ENCODE results near the gene PHF20.
"Not testable (repeated sequence)": the region's sequence is repeated elsewhere in the genome, so short reads cannot be mapped to it uniquely, and the experiment has no call there.

PHF20 gene

DNA sequence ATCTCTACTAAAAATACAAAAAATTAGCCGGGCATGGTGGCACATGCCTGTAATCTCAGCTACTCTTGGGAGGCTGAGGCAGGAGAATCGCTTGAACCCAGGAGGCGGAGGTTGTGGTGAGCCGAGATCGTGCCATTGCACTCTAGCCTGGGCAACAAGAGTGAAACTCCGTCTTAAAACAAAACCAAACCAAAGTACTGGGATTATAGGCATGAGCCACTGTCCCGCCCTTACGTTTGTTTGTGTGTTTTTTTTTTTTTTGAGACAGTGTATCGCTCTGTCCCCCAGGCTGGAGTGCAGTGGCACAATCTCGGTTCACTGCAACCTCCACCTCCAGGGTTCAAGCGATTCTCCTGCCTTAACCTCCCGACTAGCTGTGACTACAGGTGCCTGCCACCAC is 12.0 kb downstream of the PHF20 start:
- not testable (repeated sequence) for DNase-seq

DNA sequence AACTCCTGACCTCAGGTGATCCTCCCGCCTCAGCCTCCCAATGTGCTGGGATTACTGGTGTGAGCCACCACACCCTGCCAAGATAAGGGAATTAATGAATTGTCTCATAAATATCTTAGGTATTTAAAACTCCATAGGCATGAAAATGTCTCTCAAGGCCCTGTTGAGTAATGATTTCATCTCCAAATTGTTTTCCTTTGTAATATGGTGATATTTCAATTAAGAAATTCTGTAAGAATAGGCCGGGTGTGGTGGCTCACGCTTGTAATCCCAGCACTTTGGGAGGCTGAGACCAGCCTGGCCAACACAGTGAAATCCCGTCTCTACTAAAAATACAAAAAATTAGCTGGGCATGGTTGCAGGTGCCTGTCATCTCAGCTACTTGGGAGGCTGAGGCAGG is 13.7 kb downstream of the PHF20 start:
- not testable (repeated sequence) for DNase-seq

DNA sequence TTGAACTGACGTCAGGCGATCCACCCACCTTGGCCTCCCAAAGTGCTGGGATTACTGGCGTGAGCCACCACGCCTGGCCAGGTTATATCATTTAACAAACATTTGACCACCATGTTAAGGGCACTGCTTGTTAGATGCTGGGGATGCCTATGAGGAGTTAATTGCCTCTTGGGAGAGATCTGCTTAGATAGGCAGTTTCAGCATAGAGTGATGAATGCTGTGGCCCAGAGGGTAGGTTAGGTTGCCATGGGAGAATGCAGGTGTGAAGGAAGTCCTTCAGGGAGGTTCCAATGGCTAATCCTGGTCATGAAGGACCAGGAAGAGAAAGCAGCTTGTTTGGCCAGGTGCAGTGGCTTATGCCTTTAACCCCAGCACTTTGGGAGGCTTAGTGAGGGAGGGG is 17.0 kb downstream of the PHF20 start:
- DNase-seq = no peak

DNA sequence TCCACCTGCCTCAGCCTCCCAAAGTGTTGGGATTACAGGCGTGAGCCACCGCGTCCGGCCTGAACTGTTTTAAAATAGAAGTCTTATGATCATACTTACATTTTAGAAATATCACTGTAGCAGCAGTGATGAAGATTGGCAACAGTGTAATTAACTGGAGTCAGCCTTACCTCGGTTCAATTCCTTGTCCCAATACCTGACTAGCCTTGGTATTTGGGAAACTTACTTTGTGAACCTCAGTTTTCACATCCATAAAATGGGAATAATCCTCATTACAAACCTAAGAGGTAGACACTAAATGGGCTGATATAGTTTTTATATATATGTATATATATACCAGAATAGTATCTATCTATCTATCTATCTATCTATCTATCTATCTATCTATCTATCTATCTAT is 19.3 kb downstream of the PHF20 start:
- no peak for DNase-seq

DNA sequence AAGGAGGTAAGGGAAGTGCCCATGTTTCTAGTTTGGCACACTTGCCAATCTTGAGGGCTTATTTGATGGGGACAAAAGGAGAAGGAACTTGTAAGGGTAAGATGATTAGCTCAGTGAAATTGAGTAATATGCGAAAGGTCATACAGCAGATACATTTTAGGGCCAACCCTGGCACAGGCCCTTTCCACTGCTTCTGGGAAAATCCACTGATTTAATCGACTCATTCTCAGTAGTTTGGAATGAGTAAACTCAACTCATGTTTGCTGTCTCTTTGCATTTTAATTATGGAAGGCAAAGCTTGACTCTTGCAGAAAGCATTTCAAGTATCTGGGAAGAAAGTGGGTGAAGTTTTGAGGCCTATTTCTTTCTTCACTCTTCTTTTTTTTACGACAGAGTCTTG is 20.0 kb downstream of the PHF20 start:
- DNase-seq = no peak

DNA sequence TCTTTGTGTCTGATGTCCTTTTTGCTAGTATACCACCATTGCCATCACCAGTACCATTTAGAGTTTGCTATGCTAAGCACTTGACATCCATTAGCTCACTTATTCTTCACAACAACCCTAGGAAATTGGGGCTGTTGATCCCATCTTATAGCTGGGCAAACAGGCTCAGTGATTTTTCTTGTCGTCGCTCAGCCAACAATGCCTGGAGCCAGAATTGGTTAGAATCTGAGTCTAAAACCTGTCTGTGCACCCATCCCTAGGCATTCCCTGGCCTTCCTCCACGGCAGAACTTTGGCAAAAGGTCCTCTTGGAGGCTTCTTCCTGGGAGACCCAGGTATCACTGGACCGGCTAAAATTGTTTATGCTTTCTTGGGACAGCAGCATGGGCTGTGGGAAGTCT is 20.9 kb downstream of the PHF20 start:
- DNase-seq = no peak

DNA sequence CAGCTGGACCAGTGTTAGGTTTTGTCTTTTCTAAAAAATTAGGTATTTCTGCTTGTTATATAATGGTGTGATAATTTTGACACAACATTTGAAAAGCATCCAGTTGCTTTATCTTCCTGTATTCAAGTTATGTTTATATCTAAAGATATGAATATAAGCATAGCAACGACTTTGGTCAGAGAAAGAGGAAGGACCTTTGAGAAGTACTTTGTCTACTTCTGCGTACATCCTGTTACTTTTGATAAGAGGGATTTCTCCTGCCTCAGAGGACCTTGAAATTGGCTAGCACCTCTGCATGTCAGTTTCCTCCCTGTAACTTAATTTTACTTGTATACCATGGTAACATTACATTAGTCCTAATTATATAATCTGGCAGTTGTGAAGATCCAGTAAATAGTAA is 24.8 kb downstream of the PHF20 start:
- no peak for DNase-seq

DNA sequence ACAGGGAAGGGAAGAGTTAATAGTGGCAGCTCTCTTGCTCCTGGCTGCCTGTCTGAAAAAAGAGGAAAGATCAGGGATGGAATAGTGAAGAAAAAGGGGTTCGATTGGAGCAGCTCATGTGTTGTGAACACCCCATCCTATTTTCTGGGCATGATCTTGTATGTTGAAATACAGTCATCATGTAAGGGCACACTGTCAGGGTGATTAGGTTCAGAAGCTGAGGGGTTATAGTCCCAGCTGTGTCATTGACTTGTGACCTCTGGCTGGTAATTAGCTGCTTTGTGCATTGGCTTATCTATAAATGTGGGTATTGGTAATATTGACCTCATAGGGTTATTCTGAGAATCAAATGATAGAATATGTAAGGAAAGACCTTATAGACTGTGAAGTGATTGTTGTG is 30.1 kb downstream of the PHF20 start:
- no peak for DNase-seq

DNA sequence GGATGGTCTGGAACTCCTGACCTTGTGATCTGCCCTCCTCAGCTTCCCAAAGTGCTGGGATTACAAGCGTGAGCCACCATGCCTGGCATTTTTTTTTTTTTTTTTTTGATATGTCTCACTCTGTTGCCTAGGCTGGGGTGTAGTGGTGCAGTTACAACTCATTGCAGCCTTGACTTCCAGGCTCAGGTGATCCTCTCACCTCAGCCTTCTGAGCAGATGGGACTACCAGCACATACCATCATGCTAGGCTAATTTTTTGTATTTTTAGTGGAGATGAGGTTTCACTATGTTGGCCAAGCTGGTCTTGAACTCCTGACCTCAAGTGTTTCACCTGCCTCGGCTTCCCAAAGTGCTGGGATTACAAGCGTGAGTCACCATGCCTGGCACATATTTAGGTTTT is 34.3 kb downstream of the PHF20 start:
- DNase-seq = no peak

DNA sequence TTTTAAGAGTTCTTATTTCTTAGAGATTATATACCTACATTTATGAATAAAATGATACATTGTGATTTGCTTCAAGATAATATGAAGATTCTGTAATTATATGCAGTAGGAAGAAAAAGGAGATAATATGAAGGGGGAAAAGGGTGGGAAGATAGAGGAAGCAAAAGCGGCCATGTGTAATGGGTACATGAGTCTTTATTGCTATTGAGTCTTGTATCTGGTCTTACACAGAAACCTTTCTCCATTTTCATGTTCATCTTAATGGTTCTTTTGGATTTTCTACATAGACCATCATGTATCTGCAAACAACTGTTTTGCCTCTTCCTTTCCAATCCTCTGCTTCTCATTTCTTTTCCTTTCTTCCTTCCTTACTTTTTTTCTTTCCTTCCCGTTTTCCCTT is 36.1 kb downstream of the PHF20 start:
- no peak for DNase-seq

DNA sequence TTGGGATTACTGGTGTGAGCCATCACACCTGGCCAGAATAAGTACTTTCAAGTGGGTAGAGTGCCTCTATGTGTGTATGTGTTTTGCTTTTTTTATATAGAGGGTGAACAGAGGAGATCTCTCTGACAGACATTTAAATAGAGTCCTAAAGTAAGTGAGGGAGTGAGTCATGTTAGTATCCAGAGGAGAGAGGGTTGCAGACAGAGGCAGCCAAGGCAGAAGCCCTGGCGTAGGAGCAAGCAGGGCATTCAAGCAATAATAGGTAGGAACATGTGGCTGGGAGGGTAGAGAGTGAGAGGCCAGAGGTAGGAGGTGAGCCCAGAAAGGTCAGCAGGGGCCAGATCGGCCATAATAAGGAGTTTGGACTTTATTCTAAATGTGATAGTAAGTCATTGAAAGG is 48.9 kb downstream of the PHF20 start:
- DNase-seq = no peak

DNA sequence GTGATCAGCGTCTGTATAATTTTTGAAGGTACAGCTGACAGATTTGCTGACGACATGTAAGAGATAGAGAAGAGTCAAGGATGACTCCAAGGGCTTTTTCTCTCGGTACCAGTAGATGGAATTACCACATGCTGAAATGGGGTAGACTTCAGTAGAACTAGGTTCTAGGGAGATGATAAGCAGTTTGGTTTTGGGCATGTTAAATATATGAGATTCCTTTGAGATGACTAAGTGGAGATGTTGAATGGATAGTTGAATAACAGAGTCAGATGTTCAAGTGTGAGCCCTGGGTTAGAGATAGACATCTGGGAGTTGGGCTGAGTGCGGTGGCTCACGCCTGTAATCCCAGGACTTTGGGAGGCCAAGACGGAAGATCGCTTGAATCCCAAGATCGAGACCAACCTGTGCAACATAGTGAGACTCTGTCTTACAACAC is 50.0 kb downstream of the PHF20 start:
- DNase-seq = no peak

DNA sequence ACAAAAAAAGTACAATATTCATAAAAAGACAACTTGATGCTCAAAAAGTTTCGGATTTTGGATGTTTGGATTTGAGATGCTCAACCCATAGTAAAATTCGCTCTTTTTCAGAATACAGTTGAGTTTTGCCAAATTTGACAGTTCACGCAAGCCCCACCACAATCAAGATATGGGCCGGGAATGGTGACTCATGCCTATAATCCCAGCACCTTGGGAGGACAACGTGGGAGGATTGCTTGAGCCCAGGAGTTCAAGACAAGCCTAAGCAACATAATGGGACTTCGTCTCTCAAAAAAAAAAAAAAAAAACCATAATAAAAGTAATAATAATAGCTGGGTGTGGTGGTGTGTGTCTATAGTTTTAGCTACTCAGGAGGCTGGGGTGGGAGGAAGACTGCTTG is 51.3 kb downstream of the PHF20 start:
- no peak for DNase-seq

DNA sequence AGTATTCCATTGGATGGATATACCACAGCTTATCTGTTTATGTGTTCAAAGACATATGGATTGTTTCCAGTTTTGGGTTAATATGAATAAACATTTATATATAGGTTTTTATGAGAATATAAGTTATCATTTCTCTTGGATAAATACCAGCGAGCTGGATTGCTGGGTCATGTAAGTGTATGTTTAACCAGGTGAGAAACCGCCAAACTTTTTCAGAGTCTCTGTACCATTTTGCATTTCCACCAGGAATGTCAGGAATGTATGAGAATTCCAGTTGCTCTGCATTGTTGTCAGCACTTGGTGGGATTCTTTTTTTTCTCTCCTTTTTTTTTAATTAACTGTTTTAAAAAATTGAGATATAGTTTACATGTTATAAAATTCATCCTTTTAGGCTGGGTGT is 52.1 kb downstream of the PHF20 start:
- no peak for DNase-seq

DNA sequence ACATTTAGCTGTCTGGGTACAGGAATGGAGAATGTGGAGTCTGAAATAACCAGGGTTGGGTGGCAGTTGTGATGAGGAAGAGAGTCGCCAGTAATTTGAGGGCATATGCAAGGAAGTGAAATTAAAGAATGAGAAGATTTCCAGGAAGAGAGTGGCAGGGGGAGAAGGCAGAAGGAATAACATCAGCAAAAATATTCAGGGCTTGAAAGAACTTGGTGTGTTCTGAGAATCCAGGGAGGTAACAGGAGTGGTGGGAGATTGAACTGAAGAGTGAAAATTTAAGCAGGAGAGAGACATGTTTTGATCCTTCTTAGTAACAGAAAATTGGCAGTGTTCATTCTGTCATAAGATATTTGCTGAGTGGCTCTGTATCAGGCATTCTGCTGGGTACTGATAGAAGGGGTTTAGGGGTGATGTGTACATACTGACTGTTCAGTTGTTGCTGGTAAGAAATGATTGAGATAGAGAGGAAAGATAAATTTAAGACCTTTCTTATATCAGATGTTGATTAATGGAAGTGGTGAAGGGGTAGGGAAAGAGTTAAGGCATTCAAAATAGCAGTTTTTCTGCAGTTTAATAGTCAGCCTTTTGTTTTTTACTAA is 54.7 kb downstream of the PHF20 start:
- no peak for DNase-seq

DNA sequence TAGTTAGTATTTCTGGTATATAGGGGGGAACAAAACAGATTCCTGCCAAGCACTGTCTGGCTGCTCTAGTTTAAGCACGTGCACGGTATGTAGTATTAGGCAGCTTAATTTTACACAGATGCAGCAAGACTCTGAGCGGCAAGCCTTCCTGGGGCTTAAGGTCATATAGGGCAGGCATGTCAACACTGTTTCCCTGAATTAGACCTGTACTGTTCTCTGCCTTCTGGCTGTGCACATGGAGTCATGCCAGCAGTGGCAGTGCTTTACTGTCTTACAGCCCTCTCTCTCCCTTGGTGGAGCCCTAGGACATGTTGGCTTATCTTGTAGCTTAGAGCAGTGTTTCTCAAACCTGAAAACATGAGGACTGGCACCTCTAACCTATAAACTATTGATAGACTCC is 56.6 kb downstream of the PHF20 start:
- no peak for DNase-seq

DNA sequence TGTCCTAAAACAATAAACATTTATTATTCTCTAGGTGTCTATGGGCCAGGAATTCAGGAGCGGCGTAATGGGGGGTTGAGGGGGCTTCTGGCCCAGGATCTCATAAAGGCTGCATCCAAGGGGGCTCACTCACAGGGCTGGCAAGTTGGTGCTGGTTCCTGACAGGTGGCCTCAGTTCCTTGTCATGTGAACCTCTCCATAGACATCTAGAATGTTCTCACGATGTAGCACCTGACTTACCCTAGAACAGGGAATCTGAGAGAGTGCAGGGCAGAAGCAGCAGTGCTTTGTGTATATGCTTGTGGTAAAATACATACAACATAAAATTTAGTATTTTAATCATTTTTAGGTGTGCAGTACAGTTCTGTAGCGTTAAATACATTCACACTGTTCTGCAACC is 57.1 kb downstream of the PHF20 start:
- DNase-seq = no peak

DNA sequence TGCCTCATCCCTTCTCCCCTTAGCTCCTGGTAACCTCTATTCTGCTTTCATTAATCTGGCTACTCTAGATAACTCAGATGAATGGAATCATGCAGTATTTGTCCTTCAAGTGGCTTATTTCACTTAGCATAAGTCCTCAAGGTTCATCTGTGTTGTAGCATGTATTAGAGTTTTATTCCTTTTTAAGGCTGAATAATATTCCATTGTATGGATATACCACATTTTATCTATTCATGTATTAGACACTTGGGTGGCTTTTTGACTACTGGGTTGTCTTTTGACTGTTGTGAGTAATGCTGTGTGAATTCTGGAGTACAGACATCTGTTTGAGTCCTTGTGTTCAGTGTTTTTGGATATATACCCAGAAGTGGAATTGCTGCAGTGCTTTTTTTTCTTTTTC is 58.4 kb downstream of the PHF20 start:
- DNase-seq = no peak

DNA sequence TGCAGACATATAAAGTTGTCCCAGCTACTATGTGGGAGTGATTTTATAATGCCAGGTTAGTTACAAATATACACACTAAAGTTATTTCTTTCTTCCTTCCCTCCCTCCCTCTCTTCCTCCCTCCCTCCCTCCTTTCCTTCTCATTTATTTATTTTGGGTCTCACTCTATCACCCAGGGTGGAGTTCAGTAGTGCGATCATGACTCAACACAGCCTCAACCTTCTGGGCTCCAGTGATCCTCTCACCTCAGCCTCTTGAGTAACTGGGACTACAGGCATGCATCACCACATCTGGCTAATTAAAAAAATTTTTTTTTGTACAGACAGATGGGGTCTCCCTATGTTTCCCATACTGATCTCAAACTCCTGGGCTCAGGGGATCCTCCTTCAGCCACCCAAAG is 59.2 kb downstream of the PHF20 start:
- DNase-seq = no peak

DNA sequence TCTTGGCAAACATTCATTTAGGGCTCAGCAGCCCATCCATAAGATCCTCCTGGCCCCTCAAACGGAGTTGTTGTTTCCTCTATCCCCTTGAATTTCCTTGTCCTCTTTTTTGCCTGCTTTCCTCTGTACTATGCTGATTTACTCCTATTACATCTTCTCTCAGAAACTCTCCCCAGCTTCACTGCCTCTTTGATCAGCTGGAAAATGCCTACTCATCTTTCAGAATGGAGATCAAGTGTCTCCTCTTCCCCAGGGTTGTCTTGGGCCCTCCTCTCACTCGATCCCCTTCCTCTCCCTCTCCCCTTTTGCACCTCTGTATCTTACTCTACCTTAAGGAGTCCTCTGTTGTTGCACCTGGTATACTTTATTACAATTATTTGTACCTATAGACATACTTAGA is 60.2 kb downstream of the PHF20 start:
- DNase-seq = no peak

DNA sequence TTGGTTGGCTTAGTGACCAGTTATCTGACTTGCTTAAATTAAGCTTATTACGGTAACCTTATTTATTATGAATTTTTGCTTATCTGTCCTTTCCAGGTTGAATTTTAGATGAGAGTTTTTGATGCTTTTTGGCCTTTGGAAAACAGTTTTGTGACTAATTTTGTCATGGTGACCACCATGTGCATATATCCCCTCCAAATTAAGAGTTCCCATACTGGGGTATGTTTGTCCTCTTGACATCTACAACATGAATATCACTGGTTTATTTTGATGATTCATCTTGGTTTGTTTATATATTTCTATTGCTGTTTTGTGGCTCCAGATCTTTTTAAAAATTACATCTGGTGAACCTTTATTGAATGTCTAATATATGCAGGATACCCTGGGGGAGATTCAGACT is 61.4 kb downstream of the PHF20 start:
- no peak for DNase-seq

DNA sequence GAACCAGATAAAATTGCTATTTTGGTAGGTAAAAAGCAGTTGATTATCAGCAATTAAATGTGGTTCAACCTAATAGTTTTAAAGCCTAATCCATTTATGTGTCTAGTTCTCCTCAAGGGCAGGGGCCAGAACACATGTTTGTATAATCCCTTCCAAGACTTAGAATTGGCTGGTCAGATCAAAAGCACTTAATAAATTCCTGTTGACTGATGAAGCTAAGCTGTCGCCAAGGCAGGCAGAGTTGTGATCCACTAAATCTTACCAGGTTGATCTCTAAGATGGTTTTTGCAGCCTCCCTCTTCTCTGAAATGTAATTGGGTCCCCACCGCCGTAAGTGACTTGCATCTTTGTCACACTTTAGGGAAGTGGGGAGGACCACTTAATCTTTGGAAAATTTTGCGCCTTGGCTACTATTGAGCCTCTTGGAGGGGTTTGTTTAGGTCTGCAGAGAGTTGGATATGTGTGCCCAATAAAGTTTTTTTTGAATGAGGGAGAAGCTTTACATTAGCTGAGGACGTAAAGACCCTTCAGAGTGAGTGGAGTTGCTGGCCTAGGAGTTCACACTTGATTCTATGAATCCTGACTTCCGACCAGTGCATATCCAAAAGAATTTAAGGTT is 65.9 kb downstream of the PHF20 start:
- no peak for DNase-seq

DNA sequence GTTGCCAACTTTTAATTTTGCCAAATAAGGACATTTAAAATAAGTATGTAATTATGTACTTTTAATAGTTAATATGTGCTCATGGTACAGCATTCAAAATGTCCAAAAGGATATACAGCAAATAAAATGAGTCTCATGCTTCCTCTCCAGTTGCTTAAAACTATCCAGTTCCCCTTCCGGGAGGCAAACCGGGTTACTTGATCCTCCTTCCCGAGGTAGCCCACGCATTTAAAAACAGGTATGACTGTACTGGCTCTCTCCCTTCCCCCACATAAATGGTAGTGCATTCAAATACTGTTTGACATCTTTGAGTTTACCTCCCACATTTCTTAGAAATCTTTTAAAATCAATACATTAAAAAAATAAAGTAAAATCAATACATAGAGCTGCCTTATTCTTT is 66.4 kb downstream of the PHF20 start:
- no peak for DNase-seq

DNA sequence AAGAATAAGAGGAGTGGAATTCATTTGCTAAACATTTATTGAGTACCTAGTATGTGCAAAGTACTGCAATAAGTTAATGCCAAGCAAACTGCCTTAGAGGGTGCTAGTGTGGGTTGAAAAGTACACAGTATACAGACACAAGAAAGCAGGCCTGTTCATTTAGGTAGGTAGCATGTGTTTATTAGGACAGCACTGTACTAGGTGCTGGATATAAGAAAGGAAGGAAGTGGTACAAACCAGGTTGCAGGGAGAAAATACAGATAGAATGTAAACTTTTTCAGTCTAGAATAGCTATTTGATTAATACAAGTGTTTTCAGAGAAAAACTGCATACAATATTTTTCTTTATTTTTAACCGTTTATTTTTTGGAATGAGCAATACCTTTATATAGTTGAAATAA is 68.1 kb downstream of the PHF20 start:
- DNase-seq = no peak

DNA sequence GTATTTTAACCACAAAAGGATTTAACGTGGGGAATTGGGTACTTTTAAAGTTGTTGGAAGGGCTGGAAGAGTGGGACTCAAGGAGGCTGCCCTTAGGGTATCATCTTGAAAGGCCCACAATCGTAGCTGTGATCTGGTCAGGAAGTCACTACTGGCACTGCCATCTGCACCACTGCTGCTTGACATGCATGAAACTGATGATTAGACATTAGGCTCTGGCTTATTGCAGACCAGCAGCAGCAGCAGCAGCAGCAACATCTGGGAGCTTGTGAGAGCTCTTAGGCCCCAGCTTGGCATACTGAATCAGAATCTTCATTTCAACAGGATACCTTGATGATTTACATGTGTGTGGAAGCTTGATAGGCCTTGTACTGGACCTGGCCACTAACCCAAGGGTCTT is 68.6 kb downstream of the PHF20 start:
- DNase-seq = no peak

DNA sequence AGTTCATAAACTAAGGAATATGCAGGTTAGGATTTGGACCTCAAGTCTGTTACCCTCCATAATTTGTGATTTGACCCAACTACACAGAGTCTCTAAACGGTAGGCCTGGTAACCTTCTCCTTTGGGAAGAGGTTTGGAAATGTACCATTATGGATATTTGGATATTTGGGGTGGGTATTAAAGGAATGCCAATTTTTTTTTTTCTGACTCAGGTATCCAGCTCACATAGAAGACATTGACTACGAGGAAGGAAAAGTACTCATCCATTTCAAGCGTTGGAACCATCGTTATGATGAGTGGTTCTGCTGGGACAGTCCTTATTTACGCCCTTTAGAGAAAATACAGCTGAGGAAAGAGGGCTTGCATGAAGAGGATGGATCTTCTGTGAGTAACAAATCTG is 70.5 kb downstream of the PHF20 start:
- DNase-seq = no peak

Data from NCI-H1436 treated with DMSO at 0.1 percent for 48 hours (cell line).